Superior temporal gyrus (tissue), 1 donor: ENCODE results near the gene GMDS.

Experiments used
- DNase-seq: peaks from one replicate; pipeline ENCODE4 v3.0.0-alpha.2; 2016; ENCODE audit errors: extremely low spot score

Gene GMDS

GRCh38 chr6:1604158-1605003 lies 641.0 kb downstream of the GMDS start:
- peak; percentile 73 for DNase-seq

GRCh38 chr6:1603708-1604107 lies 641.7 kb downstream of the GMDS start:
- DNase-seq, result no peak

DNA sequence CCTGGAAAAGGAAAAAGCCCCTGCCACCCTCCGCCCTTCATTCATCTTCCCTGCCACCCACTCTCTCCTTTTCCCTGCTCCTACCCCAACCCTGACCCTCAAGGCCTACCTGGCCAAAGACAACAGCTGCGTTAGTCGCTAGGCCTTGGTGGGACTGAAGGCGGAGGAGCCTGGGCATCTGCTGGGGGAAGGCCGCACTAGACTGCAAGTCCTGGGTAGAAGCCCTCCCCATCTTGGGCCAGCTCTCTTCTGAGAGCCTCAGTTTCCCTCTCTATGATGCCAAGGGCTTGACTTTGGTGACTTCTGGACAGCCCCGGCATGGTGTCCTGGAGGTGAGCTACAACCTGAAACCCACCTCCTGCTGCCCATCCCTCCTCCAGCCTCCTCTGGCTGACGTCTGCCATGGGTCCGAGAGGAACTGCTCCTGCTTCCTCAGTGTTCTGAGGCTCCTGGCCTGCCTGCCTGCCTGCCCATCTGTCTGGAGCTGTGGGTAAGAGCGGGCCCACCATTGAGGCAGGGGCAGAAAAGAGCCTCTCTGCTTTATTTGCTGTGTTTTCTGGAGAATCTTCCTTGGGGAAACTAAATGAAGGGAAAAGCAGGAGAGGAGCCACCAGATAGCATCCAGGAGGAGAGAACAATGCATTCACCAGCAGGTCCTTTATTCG lies 643.2 kb downstream of the GMDS start:
- DNase-seq, result no peak

GRCh38 chr6:1601158-1602048 lies 644.0 kb downstream of the GMDS start:
- no peak for DNase-seq

DNA sequence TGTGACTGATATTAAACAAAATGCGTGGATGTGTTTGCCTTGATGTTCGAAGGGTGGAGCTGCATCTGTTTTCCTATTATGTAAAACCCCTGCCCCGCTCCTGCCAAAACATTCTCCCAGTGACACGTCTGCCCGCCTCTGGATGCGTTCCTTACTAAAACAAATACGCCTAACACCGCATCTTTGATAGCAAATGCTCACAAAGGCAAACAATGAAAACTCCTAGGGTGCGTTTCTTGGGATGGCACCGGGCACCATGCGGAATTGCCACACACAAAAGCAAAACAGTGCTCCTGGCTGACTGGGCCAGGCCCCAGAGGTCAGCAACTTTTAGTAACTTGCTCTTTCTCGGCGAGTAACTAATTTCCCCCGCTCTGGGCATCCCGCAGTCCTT lies 644.6 kb downstream of the GMDS start:
- DNase-seq, result no peak

DNA sequence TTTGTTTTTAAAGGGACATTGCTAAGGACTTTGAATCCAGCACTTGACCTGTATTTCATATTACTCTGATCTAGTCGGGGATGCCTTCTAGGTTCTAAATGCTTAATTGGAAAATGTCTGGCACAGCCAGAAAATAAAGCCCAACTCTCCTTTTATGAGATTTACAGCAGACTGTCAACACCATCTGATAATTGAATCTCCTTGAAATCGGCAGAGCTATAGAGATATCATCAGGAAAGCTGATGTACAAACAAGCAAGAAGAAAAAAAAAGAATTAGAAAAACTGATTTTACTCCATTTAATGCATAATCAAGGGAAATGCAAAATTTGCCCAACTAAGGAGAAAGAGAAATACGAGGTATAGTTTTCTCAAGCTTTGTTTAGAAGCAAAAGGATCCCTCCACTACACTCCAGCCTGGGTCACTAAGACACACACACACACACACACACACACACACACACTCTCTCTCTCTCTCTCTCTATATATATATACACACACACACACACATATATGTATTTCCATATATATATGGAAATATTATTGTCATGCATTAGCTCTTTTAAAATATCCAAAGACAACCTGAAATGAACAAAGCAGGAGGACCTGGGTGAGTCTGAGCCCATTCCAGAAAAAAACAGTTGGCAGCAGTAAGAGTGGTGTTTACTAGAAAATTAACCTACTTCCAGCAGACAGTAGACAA lies 645.2 kb downstream of the GMDS start:
- DNase-seq, result no peak

DNA sequence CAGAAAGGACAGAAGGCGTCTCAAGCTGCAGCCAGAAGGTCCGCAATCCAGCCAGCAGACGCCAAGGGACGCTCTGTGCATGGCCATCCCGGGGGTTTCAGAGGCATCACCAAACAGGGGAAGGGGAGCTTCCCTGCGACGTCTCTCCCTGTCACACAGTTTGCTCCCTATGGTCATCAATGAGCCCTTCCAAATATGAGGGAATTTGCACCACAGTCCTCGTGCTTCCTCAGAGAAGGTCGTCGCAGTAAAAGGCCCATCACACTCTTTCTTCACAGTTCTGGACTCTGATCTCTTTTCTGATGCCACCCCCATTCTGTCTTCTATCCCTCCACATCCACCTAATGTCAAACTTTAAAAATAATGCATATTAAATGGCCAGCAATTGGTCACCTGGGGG lies 645.9 kb downstream of the GMDS start:
- no peak for DNase-seq

- DNase-seq, result no peak
Observed at GRCh38 chr6:1598886-1599285, 646.5 kb downstream of the GMDS start.

- DNase-seq, result no peak
Observed at GRCh38 chr6:1598433-1598832, 647.0 kb downstream of the GMDS start.

DNA sequence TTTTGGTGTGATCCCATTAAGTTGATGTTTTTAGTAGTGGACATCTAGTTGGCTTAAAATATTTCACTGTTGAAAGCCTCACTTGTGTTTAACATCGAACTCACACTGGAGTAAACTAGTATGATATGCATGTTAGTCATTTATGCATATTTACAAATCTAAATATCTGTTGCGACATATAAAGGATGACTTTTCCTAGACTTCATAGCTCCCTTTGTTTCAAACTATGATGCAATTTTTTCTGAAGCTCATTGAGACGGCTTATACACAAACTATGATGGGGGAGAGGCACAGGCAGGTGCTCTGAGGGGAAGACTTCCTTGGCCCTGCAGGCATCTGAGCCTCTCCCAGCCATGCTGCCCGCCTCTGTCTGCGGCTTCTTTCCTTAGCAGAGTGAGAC lies 647.5 kb downstream of the GMDS start:
- DNase-seq, result no peak

- no peak for DNase-seq
Observed at GRCh38 chr6:1597121-1597744, 648.2 kb downstream of the GMDS start.

- peak; percentile 84 for DNase-seq
Observed at GRCh38 chr6:1596088-1596852, 649.1 kb downstream of the GMDS start.

DNA sequence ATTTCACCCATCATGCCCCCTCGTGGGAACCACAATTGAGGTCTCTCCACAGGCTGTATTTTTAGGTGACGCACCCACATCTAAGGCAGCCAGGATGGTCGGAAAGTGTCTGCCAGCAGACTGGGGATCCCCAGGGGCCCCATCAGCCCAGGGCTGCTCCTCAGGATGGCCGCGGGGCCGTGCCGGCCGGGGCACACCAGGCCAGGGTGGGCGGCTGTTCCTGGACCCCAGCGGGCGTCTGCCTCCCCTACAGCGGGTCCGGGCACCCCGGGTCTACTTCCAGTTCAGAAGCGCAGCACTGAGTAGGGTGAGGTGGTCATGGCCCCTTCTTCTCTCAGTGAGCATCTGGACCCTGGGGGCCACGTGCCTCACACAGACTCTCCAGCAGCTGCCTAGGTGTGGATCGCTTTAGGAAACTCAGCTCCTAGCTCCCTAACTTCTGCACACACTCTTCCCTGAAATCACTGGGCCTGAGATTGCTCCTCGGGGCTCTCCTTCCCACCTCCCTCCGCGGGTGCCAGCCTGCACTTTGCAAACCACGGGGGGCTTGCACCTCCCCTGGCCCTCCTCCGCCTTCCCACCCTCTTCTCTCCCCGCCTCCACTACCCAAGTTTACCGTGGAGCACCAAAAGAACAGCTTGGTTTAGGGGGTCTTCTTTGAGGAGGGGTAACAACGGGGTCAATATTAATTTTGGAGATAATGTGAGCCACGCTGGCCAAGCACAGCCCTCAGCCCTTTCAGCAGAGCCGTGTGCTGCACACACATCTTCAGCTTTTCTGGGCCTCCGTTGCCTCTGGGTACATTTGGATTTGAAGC lies 649.9 kb downstream of the GMDS start:
- no peak for DNase-seq

DNA sequence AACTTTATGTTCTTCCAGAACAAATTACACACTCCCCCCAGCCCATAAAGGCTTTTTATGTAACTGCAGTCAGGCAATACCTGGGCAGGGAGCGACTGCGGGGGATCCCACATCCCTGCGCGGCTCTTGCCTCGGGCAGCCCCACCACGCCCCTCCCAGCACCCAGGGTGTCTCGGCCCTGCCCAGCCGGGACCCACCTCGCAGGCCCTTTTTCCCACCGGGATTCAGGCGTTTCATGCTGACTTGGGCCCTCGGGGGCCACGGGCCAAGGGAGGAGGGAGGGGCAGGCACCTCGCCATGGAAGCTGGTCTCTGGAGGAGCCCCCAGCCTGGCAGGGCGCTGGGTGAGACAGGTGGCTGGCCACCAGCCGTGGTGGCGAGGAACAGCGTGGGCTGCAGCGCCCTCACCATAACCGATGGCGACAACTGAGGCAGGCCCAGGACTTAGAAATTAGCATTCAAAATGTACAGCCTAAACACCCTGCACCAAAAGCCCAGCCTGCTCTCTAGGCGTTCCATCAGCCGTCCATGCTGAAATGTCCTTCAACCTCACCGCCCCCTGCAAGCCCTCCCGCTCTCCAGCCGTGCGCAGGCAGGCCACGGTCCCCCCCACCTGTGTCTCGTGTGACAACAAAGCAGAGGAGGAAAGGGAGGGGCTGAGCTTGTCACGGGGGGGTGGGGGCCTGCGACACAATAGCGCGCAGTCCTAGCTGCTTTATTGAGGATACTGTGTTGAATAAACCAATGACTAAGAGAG lies 650.8 kb downstream of the GMDS start:
- DNase-seq, result no peak

DNA sequence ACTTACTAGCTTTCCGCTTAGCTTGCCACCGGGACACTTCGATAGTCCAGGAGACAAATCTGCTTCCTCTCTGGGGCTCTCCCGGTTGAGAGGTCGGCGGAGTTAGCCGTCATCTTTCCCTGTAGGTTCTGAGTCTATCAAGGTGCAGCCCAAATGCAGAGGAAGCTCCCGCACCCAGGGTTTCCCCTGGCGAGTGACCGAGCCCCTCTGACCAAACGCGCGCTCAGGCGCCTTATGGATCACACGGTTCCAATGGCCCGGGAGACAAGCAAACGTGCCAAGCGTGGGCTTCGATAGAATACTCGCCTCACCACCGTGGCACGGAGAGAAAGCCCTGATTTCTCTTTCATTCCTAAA lies 651.5 kb downstream of the GMDS start:
- DNase-seq, result no peak

DNA sequence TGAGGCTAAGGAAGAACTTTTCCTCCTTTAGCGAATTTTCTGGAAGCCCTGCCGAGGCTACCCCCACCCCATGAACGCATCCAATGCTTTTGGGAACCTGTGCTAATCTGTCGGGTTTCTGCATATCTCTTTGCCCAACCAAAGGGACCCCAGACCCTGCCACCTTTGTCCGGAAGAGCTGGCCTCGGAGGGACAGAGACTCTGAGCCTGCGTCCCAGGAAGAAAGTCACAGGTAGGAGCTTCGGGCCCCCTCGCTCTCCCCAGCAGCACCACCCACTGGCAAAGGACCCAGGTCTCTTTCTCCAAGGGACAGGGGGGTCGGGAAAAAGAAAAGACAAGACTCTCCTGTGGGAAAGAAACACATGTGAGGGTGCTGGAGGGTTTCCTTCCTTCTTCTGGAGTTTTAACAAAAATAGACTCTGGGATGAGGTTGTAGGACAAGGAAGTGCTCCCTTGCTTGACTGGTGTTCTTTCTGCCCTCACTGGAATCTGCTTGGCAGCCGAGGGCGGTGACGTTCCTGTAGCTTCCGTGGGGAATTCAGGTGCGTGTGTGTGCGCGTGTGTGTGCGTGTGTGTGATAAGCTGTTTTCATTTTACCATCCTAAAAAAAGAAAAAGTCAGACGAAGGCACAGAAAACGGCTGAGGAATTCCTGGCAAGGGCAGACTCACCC lies 652.0 kb downstream of the GMDS start:
- no peak for DNase-seq

GRCh38 chr6:1592852-1593251 lies 652.6 kb downstream of the GMDS start:
- no peak for DNase-seq

DNA sequence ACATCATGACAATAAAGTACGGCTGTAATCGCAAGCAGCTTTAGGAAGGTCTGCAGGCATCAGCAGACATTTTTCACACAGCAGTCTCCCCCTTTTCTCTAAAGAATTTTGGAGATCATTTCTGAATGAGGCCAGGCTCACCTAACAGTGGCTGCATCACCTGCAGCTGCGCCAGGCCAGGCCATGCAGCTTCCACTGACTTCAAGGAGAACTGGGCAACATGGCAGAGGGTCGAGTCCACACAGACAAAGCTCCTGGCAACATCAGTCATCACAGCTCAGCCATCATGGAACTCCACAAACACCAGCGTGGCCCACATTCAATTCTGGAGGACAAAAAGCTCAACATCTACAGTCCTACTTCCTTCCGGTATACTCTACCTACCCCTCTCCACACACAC lies 653.5 kb downstream of the GMDS start:
- DNase-seq, result no peak
